ENCODE measurements around the gene TSPAN2.

TSPAN2 gene

GRCh38 chr1:115067161-115067859 lies 22.0 kb downstream of the TSPAN2 start:
- Mint-ChIP-seq H3K27ac (ENCODE audit: low read depth) (no peak overlapping the region), H3K4me1 (peaks cover 39% of the 10 kb centered on the region), H3K36me3 (ENCODE audit: insufficient read depth) (peaks cover 9% of the 10 kb centered on the region), H3K4me3 (no peak overlapping the region), H3K27me3 (no peaks in the 10 kb centered on the region), H3K9me3 (no peaks in the 10 kb centered on the region)
- no peak for DNase-seq (ENCODE audit: low spot score in 2 of 2)
- ATAC-seq (replicated peaks; ENCODE audit: extremely low read depth, poor library complexity, severe bottlenecking): no peak

DNA sequence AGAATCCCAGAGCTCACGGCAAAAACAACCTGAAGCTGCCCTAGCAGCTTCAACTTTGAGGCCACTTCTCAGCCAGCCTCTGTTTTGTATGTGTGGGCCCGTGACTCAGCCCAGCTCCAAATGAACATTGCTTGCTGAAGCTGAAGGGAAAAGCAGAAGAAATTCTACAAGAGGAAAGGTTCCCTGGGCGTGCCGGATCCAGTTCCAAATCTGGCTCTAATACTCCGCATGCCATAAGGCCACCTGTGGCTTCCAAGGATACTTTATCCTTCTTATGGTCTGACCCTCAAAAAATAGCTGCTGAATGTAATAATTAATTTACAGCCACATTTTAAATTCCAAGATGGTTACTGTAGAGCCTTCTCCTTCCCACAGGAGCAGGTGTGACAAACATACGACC lies 24.3 kb downstream of the TSPAN2 start:
- Mint-ChIP-seq H3K27ac (ENCODE audit: low read depth) (no peak overlapping the region), H3K4me3 (no peak overlapping the region), H3K4me1 (peaks cover 58% of the 10 kb centered on the region), H3K36me3 (ENCODE audit: insufficient read depth) (peaks cover 9% of the 10 kb centered on the region), H3K27me3 (no peaks in the 10 kb centered on the region), H3K9me3 (no peaks in the 10 kb centered on the region)
- ATAC-seq (replicated peaks; ENCODE audit: extremely low read depth, poor library complexity, severe bottlenecking): no peak
- no peak for DNase-seq (ENCODE audit: low spot score in 2 of 2)

DNA sequence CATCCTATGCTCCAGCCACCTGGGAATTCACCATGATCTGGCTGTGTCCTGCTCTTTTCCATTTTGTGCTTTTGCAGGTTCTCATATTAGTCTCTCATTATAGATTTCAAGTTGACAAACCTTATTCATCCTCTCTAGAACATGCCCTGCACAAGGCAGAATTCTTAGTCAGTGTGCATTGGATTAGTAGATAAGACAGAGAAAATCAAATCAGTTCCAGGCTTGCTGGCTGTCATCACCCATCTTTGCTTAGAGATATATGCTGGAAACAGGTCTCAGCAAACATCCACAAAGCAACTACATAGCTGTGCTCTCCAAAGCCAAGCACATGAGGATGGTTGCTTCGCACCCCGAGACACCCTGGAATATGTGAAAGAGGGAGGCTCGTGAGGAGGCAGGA lies 24.8 kb downstream of the TSPAN2 start:
- H3K4me3 Mint-ChIP-seq: peak overlapping the region; percentile 1
- no peaks in the 10 kb centered on the region for H3K9me3 Mint-ChIP-seq
- H3K36me3 Mint-ChIP-seq (ENCODE audit: insufficient read depth): peaks cover 9% of the 10 kb centered on the region
- ATAC-seq (replicated peaks; ENCODE audit: extremely low read depth, poor library complexity, severe bottlenecking): no peak
- DNase-seq (ENCODE audit: low spot score in 2 of 2): no peak
- no peaks in the 10 kb centered on the region for H3K27me3 Mint-ChIP-seq
- H3K27ac Mint-ChIP-seq (ENCODE audit: low read depth): peak overlapping the region; percentile 99
- peaks cover 56% of the 10 kb centered on the region for H3K4me1 Mint-ChIP-seq

DNA sequence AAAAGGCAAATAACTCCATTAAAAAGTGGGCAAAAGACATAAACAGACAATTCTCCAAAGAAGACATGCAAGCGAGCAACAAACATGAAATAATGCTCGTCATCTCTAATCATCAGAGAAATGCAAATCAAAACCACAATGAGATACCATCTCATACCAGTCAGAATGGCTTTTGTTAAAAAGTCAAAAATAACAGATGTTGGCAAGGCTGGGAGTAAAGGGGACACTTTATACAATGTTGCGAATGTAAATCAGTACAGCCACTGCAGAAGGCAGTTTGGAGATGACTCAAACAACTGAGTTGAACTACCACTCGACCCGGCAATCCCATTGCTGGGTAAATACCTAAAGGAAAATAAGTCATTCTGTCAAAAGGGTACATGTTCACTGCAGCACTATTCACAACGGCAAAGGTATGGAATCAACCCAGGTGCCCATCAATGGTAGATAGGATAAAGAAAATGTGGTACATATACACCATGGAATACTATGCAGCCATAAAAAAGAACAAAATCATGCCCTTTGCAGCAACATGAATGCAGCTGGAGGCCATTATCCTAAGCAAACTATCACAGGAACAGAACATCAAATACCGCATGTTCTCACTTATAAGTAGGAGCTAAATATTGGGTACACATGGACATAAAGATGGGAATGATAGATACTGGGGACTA lies 25.9 kb downstream of the TSPAN2 start:
- H3K4me1 Mint-ChIP-seq: peaks cover 51% of the 10 kb centered on the region
- no peaks in the 10 kb centered on the region for H3K27me3 Mint-ChIP-seq
- peak overlapping the region; percentile 99 for H3K27ac Mint-ChIP-seq (ENCODE audit: low read depth)
- peak in 1 of 2 donors; percentile 38 for DNase-seq (ENCODE audit: low spot score in 2 of 2)
- no peaks in the 10 kb centered on the region for H3K9me3 Mint-ChIP-seq
- ATAC-seq (replicated peaks; ENCODE audit: extremely low read depth, poor library complexity, severe bottlenecking): peak; percentile 75
- H3K4me3 Mint-ChIP-seq: peak overlapping the region; percentile 59
- H3K36me3 Mint-ChIP-seq (ENCODE audit: insufficient read depth): peaks cover 9% of the 10 kb centered on the region

- H3K36me3 Mint-ChIP-seq (ENCODE audit: insufficient read depth): peaks cover 9% of the 10 kb centered on the region
- no peaks in the 10 kb centered on the region for H3K9me3 Mint-ChIP-seq
- DNase-seq (ENCODE audit: low spot score in 2 of 2): peak; percentile 83 to 97
- H3K4me3 Mint-ChIP-seq: peak overlapping the region; percentile 59
- no peaks in the 10 kb centered on the region for H3K27me3 Mint-ChIP-seq
- H3K27ac Mint-ChIP-seq (ENCODE audit: low read depth): peak overlapping the region; percentile 99
- peak; percentile 97 for ATAC-seq (replicated peaks; ENCODE audit: extremely low read depth, poor library complexity, severe bottlenecking)
- H3K4me1 Mint-ChIP-seq: peaks cover 51% of the 10 kb centered on the region
These were observed 26.7 kb downstream of the TSPAN2 start for GRCh38 chr1:115062542-115063004.

DNA sequence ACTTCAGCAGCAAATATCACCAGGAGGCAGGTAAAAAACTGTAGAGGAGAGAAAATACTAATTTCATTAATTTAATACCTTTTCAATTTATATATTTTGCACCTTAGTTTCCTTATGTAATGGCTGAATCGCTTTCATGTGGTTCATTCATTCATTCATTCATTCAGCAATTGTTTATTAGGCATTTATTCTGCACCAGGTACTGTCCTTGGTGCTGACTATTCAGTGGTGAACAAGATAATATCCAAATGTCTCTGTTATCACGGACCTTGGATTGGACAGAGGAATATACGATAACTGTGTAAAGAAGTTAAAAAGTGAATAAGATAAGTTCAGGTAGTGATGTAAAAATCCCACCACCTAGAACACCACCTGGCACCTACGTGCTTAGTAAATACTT lies 28.8 kb downstream of the TSPAN2 start:
- H3K4me3 Mint-ChIP-seq: no peak overlapping the region
- peaks cover 43% of the 10 kb centered on the region for H3K4me1 Mint-ChIP-seq
- peaks cover 9% of the 10 kb centered on the region for H3K36me3 Mint-ChIP-seq (ENCODE audit: insufficient read depth)
- no peaks in the 10 kb centered on the region for H3K27me3 Mint-ChIP-seq
- DNase-seq (ENCODE audit: low spot score in 2 of 2) (no peak), ATAC-seq (replicated peaks; ENCODE audit: extremely low read depth, poor library complexity, severe bottlenecking) (no peak)
- no peaks in the 10 kb centered on the region for H3K9me3 Mint-ChIP-seq
- H3K27ac Mint-ChIP-seq (ENCODE audit: low read depth): peak overlapping the region; percentile 99

GRCh38 chr1:115059316-115059715 lies 30.0 kb downstream of the TSPAN2 start:
- H3K4me3 Mint-ChIP-seq: no peak overlapping the region
- no peaks in the 10 kb centered on the region for H3K9me3 Mint-ChIP-seq
- H3K27ac Mint-ChIP-seq (ENCODE audit: low read depth): no peak overlapping the region
- no peak for ATAC-seq (replicated peaks; ENCODE audit: extremely low read depth, poor library complexity, severe bottlenecking)
- H3K36me3 Mint-ChIP-seq (ENCODE audit: insufficient read depth): peaks cover 9% of the 10 kb centered on the region
- H3K27me3 Mint-ChIP-seq: no peaks in the 10 kb centered on the region
- no peak for DNase-seq (ENCODE audit: low spot score in 2 of 2)
- peaks cover 39% of the 10 kb centered on the region for H3K4me1 Mint-ChIP-seq

- Mint-ChIP-seq H3K27me3 (no peaks in the 10 kb centered on the region), H3K4me3 (no peak overlapping the region), H3K27ac (ENCODE audit: low read depth) (no peak overlapping the region), H3K9me3 (no peaks in the 10 kb centered on the region), H3K4me1 (peaks cover 24% of the 10 kb centered on the region), H3K36me3 (ENCODE audit: insufficient read depth) (peaks cover 2% of the 10 kb centered on the region)
- ATAC-seq (replicated peaks; ENCODE audit: extremely low read depth, poor library complexity, severe bottlenecking) (no peak), DNase-seq (ENCODE audit: low spot score in 2 of 2) (no peak)
These were observed 31.5 kb downstream of the TSPAN2 start for GRCh38 chr1:115057661-115058254.

GRCh38 chr1:115056395-115056798 lies 32.9 kb downstream of the TSPAN2 start:
- ATAC-seq (replicated peaks; ENCODE audit: extremely low read depth, poor library complexity, severe bottlenecking): no peak

DNA sequence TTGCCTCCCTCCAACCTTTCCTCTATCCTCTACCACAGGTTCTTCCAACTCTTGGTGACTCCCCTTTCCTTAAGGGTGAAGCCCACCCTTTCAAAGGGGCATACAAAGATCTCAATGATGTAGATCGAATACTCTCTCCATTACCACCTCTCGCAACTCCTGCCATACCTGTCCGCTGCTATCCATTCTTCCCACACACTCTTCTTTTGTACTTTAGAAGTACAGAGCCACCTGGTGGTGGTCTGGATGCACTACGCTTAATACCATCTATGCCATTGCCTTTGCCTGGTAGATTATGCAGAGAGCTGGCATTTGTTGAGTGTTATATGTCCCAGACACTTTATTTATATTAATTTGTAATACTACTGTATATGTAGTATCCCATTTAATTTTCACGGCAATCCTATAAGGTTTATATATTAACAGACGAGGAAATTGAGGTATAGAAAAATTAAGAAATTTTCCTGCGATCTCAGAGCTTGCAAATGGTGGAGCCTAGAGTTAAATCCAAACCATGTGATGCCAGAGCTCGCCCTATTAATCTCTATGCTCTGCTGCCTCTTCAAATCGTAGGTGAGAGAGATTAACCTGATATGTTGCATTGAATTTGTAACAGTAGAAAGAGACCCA lies 36.7 kb downstream of the TSPAN2 start:
- H3K36me3 Mint-ChIP-seq (ENCODE audit: insufficient read depth): no peaks in the 10 kb centered on the region
- no peaks in the 10 kb centered on the region for H3K4me1 Mint-ChIP-seq
- DNase-seq (ENCODE audit: low spot score in 2 of 2) (peak in 1 of 2 donors; percentile 42), ATAC-seq (replicated peaks; ENCODE audit: extremely low read depth, poor library complexity, severe bottlenecking) (peak; percentile 76)
- H3K9me3 Mint-ChIP-seq: no peaks in the 10 kb centered on the region
- H3K27me3 Mint-ChIP-seq: no peaks in the 10 kb centered on the region
- no peak overlapping the region for H3K4me3 Mint-ChIP-seq
- H3K27ac Mint-ChIP-seq (ENCODE audit: low read depth): no peak overlapping the region

More at GRCh38 chr1:115056395-115056798, 32.9 kb downstream of the TSPAN2 start:
- H3K27ac Mint-ChIP-seq (ENCODE audit: low read depth): no peak overlapping the region
- H3K4me3 Mint-ChIP-seq: no peak overlapping the region
- peaks cover 10% of the 10 kb centered on the region for H3K4me1 Mint-ChIP-seq
- H3K9me3 Mint-ChIP-seq: no peaks in the 10 kb centered on the region
- no peak for DNase-seq (ENCODE audit: low spot score in 2 of 2)
- H3K36me3 Mint-ChIP-seq (ENCODE audit: insufficient read depth): no peaks in the 10 kb centered on the region
- no peaks in the 10 kb centered on the region for H3K27me3 Mint-ChIP-seq

GRCh38 chr1:115051850-115052249 lies 37.5 kb downstream of the TSPAN2 start:
- no peak for ATAC-seq (replicated peaks; ENCODE audit: extremely low read depth, poor library complexity, severe bottlenecking)
- no peaks in the 10 kb centered on the region for H3K4me1 Mint-ChIP-seq
- no peaks in the 10 kb centered on the region for H3K9me3 Mint-ChIP-seq
- H3K4me3 Mint-ChIP-seq: no peak overlapping the region
- H3K36me3 Mint-ChIP-seq (ENCODE audit: insufficient read depth): no peaks in the 10 kb centered on the region
- DNase-seq (ENCODE audit: low spot score in 2 of 2): no peak
- H3K27me3 Mint-ChIP-seq: no peaks in the 10 kb centered on the region
- no peak overlapping the region for H3K27ac Mint-ChIP-seq (ENCODE audit: low read depth)

GRCh38 chr1:115046751-115047150 lies 42.6 kb downstream of the TSPAN2 start:
- Mint-ChIP-seq H3K4me1 (no peaks in the 10 kb centered on the region), H3K36me3 (ENCODE audit: insufficient read depth) (peaks cover 4% of the 10 kb centered on the region), H3K27me3 (no peaks in the 10 kb centered on the region), H3K9me3 (peaks cover 6% of the 10 kb centered on the region), H3K27ac (ENCODE audit: low read depth) (no peak overlapping the region), H3K4me3 (no peak overlapping the region)
- ATAC-seq (replicated peaks; ENCODE audit: extremely low read depth, poor library complexity, severe bottlenecking) (no peak), DNase-seq (ENCODE audit: low spot score in 2 of 2) (no peak)
